Measurements from ENCODE around the gene PPP2R2B. TPM values are rescaled to one million over a fixed set of nuclear protein-coding genes. Genes with fewer than 3 reads are reported as not detected.

PPP2R2B gene
- total and polyA plus RNA-seq, 2 donors (not counting 3 experiments of a cell fraction or from before 2014, with no cell fraction given): not detected

GRCh38 chr5:146788898-146789297 is 89.7 kb downstream of the PPP2R2B start:
- H3K4me3 ChIP-seq (replicated peaks in 1 of 3; ENCODE audit: insufficient read depth in 1 of 3, low read depth in 1 of 3, low read length in 3 of 3): no peak overlapping the region
- intact Hi-C loops (cut with micrococcal nuclease): no loop called here
- no peaks in the 10 kb centered on the region for H3K36me3 ChIP-seq (ENCODE audit: control insufficient read depth in 2 of 2, extremely low read depth in 1 of 2, insufficient read depth in 2 of 2, low read length in 2 of 2)
- no peak for TF ChIP-seq GATA2 (IDR thresholded peaks at IDR 0.05; ENCODE audit: insufficient read depth, insufficient read length, low read depth, low read length)
- TF ChIP-seq POLR2AphosphoS5 (IDR thresholded peaks at IDR 0.05; ENCODE audit: insufficient read depth, low read depth, low read length): no peak
- TF ChIP-seq MYC (IDR thresholded peaks at IDR 0.05; ENCODE audit: low read depth, low read length): no peak
- no peak for TF ChIP-seq FOS (IDR thresholded peaks at IDR 0.05; ENCODE audit: borderline replicate concordance, insufficient read depth, low read length)
- no peak for TF ChIP-seq POLR2A (IDR thresholded peaks at IDR 0.05; ENCODE audit: low read depth, low read length)
- TF ChIP-seq EZH2 (IDR thresholded peaks at IDR 0.05; ENCODE audit: borderline replicate concordance, low read depth, low read length, severe bottlenecking): no peak
- TF ChIP-seq JUN (IDR thresholded peaks at IDR 0.05; ENCODE audit: borderline replicate concordance, insufficient read depth, insufficient read length, low read depth): no peak
- TF ChIP-seq, protein P1, sequence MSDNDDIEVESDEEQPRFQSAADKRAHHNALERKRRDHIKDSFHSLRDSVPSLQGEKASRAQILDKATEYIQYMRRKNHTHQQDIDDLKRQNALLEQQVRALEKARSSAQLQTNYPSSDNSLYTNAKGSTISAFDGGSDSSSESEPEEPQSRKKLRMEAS (IDR thresholded peaks at IDR 0.05; ENCODE audit: insufficient read depth, insufficient read length): no peak
- TF ChIP-seq CTCF (IDR thresholded peaks at IDR 0.05; ENCODE audit: extremely low read depth in 1 of 2, insufficient read depth in 1 of 2, low read depth in 1 of 2, low read length in 2 of 2): no peak
- H2AFZ ChIP-seq (ENCODE audit: low read depth, low read length): no peak overlapping the region
- H3K9me3 ChIP-seq (replicated peaks; ENCODE audit: control insufficient read depth, insufficient read depth, low read length): no peaks in the 10 kb centered on the region
- dilution Hi-C loops (cut with MboI; ENCODE audit: extremely low pct_ligation_motif_present, low sequenced_read_pairs): no loop called here
- no peaks in the 10 kb centered on the region for H3K9me1 ChIP-seq (replicated peaks; ENCODE audit: control insufficient read depth, extremely low read depth, insufficient read depth, low read length)
- no peak for DNase-seq (ENCODE audit: low read depth, low spot score)
- H3K9ac ChIP-seq (replicated peaks; ENCODE audit: extremely low read depth, insufficient read depth, low read length): no peak overlapping the region
- no peak overlapping the region for H3K4me2 ChIP-seq (ENCODE audit: insufficient read depth, low read length)
- no TSS peak for BruUV-seq (replicated peaks)
- no peak for FAIRE-seq
- no peaks in the 10 kb centered on the region for H3K4me1 ChIP-seq (ENCODE audit: control insufficient read depth, extremely low read depth, insufficient read depth, low read length)
- POLR2A ChIA-PET: no interaction called here
- CTCF ChIA-PET: no interaction called here
- no peaks in the 10 kb centered on the region for H3K27me3 ChIP-seq (ENCODE audit: control insufficient read depth in 2 of 2, insufficient read depth in 2 of 2, low read length in 2 of 2)
- H3K27ac ChIP-seq (ENCODE audit: insufficient read depth, low read depth, low read length): no peak overlapping the region
- H4K20me1 ChIP-seq (replicated peaks; ENCODE audit: control insufficient read depth, extremely low read depth, insufficient read depth, low read length): no peaks in the 10 kb centered on the region
- H3K79me2 ChIP-seq (ENCODE audit: control insufficient read depth, insufficient read depth, low read length): no peaks in the 10 kb centered on the region
